ENCODE results near the gene VSTM4.

Gene VSTM4

GRCh38 chr10:49071160-49071761 lies 44.1 kb downstream of the VSTM4 start:
- DNase-seq (ENCODE audit: low spot score), result peak; percentile 51

DNA sequence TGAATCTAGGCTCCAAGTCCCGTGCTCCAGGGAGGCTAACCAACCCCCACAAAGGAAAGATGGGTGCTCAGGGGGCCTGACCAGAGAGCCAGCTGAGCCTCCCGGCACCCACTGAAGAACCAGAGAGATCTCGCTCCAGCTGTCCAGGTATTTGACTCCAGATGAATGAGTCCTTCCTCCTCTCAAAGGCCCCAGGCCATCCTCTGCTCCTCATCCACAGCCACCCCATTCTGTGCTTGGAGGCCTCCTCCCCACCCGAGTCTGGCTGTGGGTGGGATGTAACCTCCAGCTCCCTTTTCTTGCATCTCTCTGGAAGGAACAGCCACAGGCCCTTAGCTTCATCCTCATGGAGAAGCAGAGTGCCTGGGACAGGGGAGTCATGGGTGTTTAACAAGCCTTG lies 44.6 kb downstream of the VSTM4 start:
- DNase-seq (ENCODE audit: low spot score), result peak; percentile 42

- DNase-seq (ENCODE audit: low spot score), result no peak
Observed at GRCh38 chr10:49068672-49069217, 46.6 kb downstream of the VSTM4 start.

GRCh38 chr10:49068209-49068608 lies 47.1 kb downstream of the VSTM4 start:
- no peak for DNase-seq (ENCODE audit: low spot score)

- DNase-seq (ENCODE audit: low spot score), result no peak
Observed at GRCh38 chr10:49066944-49067730, 48.2 kb downstream of the VSTM4 start.

GRCh38 chr10:49062229-49062628 lies 53.1 kb downstream of the VSTM4 start:
- no peak for DNase-seq (ENCODE audit: low spot score)

- no peak for DNase-seq (ENCODE audit: low spot score)
Observed at GRCh38 chr10:49061667-49062066, 53.7 kb downstream of the VSTM4 start.

- DNase-seq (ENCODE audit: low spot score), result no peak
Observed at GRCh38 chr10:49058463-49059255, 56.7 kb downstream of the VSTM4 start.

- no peak for DNase-seq (ENCODE audit: low spot score)
Observed at GRCh38 chr10:49057231-49057880, 58.0 kb downstream of the VSTM4 start.

GRCh38 chr10:49056356-49056755 lies 59.0 kb downstream of the VSTM4 start:
- no peak for DNase-seq (ENCODE audit: low spot score)

GRCh38 chr10:49055221-49055849 lies 60.0 kb downstream of the VSTM4 start:
- DNase-seq (ENCODE audit: low spot score), result no peak

DNA sequence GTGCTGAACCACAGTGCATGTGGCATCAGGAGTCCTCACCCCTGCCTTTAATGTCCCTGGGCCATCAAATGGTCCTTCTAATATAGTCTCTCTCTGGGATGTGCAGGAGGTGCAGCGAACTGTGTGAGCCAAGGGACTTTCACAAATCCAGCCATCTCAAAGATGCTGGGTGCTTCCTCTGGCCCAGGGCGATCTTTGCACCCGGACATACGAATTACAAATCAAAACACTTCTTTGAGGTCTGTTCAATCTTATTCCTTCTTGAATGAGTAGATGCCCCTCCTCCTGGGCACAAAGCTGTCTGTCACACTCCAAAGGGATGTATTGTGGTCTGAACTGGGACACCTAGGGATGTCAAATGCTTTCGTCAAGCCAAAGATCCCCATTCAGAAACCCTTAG lies 60.6 kb downstream of the VSTM4 start:
- DNase-seq (ENCODE audit: low spot score), result no peak

DNA sequence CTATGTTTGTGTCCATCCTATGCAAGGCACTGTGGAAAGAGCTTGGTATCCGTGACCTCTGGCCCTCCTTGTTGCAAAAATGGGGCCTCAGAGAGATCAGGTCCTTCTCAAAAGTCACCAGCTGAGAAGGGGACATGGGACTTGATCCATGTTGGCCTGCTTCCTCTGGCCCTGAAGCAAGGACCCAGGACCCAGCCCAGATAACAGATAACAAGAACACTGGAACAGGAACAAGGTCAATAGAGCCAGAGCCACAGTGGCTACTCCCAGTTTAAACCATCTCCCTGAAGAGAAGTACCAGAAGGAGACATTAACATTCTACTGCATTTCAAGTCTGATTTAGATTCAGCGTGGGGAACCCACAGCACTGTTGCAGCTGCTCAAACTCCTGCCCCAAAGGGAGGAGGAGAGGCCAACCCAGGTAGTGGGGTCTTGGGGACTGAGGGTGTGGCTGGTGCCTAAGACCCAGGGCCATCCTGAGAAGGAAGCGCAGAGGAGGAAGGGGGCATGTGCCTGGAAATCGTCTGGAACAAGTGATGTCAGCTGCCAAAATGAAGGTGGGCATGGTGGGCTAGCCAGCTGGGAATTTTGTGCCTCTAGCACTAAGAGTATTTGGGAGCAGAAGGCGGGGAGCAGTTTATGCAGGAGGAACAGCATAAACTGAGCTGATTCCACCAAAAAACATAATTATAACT lies 61.2 kb downstream of the VSTM4 start:
- no peak for DNase-seq (ENCODE audit: low spot score)

GRCh38 chr10:49053053-49053997 lies 62.0 kb downstream of the VSTM4 start:
- no peak for DNase-seq (ENCODE audit: low spot score)

- DNase-seq (ENCODE audit: low spot score), result no peak
Observed at GRCh38 chr10:49052069-49052468, 63.3 kb downstream of the VSTM4 start.

DNA sequence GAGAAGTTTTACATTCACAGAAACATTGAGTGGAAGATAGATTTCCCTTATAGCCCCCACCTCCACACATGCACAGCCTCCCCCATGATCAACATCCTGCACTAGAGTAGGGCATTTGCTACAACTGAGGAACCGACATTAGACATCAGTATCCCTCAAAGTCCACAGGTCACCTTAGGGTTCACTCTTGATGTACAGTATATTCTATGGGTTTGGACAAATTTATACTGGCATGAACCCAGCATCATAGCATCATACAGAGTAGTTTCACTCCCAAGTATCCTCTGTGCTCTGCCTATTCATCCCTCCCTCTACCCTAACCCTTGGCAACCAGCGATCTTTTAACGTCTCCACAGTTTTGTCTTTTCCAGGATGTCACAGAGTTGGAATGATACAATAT lies 64.4 kb downstream of the VSTM4 start:
- no peak for DNase-seq (ENCODE audit: low spot score)

DNA sequence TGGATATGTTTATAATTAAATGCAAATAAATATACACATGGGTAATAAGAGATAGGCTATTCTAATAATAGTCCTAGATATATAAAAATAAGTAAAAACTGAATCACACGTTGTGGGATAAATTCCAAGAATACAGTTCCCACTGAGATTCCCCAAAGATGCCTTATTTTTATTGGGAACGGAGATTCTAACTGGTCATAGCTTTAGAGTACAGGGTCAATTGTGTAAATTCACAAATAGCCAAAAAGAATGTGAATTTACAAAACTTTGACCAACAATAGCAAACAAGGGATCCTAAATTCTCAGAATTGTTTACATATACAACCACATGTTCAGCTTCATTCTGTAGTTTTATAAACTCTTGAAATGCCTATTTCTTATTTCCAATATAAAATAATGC lies 65.0 kb downstream of the VSTM4 start:
- DNase-seq (ENCODE audit: low spot score), result no peak

DNA sequence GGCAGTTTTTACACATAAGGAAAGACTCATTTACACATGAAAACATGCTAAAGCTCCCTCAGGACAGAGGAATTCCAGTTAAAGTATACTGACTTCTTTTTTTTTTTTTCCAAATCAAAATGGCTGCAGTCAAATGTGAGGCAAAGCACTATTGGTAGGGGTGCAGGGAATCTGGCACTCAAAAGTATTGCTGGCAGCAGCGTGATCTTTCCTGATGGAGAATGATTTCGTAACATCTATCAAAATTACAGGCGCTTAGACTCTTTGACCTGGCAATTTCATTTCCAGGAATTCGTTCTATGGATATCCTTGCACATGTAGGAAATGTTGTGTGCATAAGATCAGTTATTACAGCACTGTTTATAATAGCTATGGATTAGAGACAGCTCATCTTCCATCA lies 65.7 kb downstream of the VSTM4 start:
- no peak for DNase-seq (ENCODE audit: low spot score)

DNA sequence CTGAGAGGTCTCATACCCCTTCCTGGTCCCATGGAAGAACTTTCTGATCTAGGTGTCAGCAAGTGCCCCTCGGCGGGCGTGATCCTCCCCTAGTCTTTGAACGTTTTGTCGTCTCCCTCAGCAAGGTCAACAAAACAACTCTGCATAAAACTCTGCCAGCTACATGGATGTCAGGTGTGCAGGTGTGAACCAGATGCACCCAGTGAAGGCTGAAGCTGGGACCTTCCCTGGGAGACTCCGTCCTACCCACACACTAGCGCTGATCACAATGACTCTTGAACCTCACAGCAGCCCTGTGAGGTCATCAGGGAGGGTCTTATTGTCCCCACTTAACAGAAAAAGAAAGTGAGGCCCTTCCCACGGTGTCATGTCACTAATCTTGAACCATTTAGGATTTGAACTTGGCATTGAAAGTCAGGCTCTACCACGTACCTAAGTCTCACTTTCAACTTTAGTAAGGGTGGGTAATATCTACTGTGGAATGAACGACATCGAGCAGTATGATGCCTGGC lies 68.1 kb downstream of the VSTM4 start:
- no peak for DNase-seq (ENCODE audit: low spot score)

All from left forelimb (tissue), 1 donor.